GM18519 (cell line): ENCODE data around the gene VPS18.

ENCODE experiments used
- ATAC-seq: cut with Tn5 transposase; IDR thresholded peaks from one replicate; pipeline ENCODE4 v1.9.1; 2021; ENCODE audit warnings: mild to moderate bottlenecking, moderate library complexity; ENCODE audit not compliant: unreplicated experiment, low FRiP score

VPS18 gene

DNA sequence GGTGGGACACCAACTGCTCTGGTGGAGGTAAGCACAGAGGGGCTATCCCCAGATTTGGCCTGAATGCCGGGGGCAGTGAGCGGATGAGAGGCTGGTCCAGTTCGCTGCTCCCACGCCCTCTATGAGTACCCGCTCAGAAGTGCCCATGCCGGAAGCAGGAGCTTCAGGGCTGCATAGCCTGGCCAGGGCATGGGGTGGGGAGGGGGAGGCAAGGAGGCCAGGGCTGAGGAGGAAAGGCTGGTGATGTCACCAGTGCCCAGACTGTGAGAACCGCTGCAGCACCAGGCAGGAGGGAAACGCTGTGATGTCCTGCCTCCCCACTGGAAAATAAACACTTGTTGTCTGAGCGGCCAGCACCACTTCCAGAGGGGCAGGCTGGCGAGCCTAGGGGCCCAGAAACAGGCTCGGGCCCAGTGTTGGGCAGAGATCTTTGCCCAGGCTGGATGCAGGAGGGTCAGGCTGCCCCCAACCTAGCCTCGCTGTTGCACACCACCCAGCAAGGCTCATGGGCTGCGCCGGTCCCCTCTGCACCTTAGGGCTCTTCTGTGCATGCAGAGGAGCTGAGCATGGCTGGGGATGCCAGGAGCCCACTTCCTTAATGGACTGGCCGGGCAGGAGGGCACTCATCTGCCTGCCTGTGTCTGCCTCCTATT lies 24.0 kb downstream of the VPS18 start:
- no peak for ATAC-seq

DNA sequence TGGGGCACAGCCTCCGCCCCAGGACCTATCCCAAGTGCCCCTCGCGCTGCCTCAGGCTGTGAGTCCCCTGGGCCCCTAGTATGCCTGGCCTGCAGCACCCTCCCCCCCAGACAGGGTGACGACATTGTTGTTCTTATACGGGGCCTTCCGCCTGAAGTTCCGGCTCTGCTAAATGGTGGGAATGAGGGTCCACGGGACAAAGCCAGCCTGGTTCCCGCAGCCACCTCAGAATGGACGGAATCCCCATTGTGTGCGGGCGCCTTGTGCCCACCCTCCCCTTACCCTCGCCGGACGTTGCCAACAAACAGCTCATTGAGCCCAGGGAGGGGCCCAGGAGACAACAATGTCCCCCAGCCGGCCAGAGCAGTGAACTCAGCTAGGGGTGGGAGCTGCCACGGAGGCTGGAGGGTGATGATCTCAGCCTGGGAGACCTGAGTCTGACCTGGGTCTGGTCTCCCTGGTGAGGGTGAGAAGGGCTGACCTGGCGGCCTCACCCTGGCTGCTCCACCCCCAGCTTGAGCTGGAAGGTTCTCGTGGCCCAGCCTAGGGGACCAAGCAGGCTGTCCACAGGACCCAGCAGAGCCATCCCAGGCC lies 24.6 kb downstream of the VPS18 start:
- ATAC-seq = no peak

DNA sequence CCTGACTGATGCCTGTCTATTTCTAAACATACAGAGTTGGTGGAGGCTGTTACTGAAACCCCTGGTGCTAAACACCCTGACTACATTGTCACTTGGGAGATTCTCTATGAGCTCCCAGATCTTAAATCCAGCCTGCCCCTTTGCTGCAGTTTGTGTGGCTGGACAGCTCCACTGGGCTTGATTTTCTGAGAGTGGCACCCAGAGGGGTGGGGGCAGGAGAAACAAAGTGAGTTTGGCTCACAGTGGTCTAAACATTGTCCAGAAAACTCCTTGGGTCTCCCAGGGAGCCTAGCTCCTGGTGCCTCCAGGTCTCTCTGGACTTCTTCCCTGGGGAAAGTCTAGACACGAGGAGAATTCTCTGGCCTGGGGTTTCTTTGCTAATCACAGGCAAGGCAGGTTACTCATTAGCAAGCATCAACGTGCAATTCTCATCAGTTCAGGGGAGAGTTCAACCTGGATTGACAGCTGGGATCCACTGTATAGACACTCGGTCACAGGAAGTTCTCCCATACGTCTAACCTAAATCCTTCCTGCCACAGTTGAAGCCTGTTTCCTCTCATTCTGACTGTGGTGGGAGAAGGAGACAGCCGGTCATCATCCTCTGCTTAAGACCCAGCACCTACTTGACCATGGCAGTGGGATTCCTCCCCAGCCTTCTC lies 27.8 kb downstream of the VPS18 start:
- no peak for ATAC-seq

DNA sequence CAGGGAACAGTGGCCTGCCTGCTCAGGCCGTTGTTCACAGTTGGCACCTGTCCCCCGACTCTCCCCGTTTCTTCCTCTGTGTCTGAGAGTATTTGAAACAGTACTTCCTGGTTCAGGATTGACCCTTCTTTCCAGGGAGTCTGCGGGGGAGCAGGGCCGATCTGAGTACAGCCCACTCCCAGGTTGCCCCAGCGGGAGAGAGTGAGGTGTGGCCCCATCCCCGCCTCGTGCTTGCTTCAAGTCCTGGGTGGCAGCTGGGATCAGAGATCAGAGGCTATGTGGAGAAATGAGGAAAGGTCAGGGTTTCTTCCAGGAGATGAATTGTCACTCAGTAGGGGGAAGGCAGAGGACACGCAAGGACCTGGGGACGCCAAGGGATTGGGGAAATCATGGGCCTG lies 28.4 kb downstream of the VPS18 start:
- no peak for ATAC-seq

DNA sequence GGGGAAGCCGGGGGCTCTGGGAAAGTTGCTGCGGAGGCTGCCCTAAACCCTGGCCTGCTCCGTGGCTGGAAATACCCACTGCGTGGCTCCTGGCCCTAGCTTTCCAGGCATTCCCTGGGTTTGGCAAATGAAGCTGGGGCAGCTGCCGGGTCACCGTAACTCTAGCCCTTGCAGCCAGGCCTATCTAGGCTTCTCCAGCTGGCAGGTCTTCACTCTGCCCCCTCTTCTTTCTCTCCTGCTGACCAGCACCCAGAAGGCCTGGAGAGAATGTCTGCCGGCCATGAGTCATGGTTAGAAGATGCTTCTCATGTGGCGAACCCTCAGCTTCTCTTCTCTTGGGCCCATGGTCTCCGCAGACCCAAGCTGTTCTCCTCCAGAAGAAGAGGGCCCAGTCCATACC lies 29.3 kb downstream of the VPS18 start:
- no peak for ATAC-seq

DNA sequence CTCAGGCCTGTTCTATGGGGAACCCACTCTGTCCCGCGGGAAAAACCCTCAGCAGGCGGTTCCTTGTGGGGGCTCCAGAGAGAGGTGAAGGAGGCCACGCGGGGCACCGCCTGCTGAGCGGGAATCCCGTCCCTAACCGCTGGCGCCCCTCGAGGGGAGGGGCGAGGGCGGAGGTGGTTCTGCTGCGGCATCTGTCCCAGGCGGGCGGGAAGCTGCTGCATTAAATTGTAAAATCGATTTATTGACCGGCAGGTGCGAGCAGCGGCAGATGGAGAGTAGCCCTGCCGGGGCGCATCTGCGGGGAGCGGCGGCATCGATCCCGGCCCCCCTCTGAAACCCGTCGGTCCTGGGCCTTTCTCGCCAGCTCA lies 31.2 kb downstream of the VPS18 start:
- ATAC-seq = no peak

DNA sequence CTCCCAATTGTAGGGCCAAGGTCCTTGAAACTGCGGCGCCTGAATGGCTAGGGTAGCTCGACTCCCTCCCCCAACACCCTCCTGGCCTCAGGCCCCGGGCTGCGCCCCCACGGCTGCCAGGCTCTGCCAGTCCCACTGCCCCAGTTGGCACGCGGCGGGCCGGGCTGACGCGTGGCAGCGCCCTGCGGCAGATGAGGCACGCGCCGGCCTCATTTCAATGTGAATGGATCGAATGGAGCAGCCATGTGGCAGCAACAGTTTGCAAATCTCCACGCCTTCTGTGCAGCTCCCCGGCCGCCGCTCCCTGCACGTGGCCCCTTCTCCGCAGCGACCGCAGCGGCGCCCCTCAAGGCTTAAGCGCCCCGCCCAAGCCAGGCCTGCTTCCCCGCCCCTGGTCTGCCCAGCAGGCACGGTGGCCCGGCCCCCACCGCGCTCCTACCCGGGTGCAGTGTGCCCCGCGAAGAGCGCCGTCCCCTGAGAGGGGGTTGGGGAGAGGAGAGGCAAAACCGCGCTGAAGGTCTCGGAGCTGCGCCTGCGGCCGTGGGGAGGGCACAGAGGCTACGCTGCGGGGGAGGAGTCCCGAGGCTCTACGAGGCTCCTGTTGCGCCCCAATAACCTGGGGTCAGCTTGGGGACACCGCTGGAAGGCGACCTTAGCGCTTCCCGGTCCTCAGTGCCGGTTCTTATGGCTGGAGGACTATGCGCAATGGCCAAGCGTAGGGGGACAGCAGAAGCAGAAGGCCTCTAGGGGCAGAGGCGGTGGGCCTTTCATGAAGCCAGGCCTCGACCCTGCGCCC lies 31.8 kb downstream of the VPS18 start:
- ATAC-seq = no peak

DNA sequence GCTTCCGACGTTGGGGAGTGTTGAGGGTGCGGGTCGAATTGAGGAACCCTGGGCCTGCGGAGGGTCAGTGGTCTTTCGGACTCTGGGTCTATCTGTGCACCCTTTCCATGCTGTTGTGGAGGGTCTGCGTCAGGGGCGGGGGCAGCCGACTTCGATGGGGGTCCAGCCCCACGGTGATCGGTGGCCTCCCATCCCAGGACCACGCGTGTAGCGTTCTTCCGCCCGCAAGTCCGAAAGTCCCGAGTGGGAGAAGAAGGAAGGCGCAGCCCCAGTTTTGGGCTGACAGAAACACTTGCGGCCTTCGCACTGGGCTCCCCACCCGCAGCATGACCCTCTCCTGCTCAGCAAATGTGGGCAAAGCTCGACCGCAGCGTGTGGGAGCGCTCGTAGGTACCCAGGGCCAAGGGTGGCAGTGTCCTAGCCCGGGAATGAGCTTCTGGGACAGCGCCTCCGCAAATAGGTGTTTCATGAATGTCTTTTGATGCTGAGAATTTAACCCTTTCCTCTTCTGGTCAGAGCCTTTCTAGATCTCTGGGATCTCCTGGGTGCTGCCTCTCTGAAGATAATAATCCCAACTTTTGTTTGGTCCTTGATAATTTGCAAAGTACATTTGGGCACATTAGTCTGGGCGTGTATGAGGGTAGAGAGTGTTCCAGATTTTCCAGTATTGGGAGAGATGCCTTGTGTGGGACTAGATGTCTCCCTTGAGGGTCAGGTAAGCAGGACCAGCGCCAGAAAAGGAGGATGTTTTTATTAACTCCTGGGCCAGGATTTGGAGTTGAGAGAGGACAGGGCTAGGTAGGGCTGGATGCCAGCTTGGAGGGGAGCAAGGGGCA lies 32.6 kb downstream of the VPS18 start:
- no peak for ATAC-seq

DNA sequence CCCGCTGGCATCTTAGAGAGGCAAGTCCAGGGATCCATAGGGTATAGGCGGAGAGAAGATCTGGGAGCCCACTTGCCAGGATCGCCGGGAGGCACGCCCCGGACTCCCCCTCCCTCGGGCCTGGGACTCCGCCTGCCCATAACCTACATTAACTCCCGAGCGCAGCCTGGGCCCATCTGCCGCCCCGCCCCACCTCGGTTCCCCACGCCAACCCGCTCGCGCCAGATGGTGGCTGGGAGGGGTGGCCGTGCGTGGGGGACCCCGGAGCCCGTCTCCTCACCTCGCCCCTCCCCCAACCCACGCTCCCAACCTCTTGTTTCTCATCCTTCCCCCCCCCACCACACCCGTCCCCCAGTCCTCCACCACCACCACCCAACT lies 33.2 kb downstream of the VPS18 start:
- no peak for ATAC-seq

DNA sequence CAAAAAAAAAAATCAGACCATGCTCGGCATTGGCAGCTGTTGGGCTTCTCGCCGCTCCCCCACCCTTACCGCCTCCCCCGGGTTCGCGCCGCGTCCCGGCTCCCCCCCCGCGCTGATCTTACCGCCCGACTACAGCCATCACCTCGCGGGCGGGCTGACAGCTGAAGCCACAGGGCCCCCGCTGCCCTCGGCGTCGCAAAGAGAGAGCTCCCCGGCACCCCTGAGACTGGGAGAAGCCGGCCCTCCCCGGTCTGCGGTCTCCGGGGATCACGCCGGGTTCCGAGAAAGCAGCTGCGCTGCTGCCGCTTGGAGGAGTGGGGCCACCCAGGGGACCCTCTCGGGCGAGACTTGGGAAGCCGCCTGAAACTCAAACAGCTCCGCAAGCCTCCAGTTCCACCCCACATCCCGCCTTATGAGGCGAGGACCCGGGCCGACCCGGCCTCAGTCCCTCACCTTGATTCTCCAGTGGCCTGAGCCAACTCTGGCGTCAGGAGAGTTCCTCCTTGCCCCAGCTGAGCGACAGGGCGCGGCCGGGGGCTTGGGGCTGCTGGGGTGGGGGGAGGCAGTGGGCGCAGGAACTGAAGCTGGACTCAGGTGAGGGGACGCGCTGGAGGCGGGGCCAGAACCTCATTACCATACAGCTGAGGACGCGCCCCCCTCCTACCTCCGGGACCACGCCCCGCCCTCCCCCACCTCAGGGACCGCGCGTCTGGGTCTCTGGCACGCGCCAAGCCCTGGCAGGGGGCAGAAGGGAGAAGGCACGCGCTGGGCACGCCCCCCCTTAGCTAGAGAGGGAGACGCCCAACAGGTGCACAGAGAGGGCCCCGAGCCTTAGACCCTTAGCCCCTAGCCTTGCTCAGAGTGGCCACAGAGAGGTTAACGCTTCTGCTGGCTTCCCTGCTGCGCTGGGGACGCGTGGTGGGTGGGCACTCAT lies 33.9 kb downstream of the VPS18 start:
- no peak for ATAC-seq

DNA sequence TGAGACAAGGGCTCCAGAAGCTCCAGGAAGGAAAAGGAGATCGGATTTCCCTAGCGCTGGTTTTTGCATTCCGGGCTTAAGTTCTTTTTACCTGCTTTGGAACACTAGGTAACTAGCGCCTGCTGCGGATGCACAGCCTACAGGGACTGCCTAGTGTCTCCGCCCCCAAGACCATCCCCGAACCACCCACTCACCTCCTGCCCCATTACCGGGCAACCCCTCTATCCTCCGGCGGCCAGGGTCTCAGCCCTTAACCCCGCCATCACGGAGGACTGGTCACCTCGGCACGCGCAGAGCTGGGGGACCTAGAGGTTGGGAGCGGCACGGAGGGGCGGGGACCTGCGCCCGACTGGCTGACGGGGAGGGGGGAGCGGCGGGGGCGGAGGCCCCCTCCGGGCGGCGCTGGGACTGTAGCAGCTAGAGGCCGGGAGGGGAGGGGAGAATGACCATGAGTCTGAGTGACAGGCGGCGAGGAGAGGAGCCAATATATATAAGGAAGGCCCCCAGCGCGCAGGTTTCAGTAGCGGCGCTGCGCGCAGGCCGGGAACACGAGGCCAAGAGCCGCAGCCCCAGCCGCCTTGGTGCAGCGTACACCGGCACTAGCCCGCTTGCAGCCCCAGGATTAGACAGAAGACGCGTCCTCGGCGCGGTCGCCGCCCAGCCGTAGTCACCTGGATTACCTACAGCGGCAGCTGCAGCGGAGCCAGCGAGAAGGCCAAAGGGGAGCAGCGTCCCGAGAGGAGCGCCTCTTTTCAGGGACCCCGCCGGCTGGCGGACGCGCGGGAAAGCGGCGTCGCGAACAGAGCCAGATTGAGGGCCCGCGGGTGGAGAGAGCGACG lies 34.8 kb downstream of the VPS18 start, which contains the start of gene DLL4:
TSS of gene DLL4 (plus strand) at position 520 of the 839 bp plus-strand sequence. CDS start 329 bp downstream, outside the sequence.
- no peak for ATAC-seq

DNA sequence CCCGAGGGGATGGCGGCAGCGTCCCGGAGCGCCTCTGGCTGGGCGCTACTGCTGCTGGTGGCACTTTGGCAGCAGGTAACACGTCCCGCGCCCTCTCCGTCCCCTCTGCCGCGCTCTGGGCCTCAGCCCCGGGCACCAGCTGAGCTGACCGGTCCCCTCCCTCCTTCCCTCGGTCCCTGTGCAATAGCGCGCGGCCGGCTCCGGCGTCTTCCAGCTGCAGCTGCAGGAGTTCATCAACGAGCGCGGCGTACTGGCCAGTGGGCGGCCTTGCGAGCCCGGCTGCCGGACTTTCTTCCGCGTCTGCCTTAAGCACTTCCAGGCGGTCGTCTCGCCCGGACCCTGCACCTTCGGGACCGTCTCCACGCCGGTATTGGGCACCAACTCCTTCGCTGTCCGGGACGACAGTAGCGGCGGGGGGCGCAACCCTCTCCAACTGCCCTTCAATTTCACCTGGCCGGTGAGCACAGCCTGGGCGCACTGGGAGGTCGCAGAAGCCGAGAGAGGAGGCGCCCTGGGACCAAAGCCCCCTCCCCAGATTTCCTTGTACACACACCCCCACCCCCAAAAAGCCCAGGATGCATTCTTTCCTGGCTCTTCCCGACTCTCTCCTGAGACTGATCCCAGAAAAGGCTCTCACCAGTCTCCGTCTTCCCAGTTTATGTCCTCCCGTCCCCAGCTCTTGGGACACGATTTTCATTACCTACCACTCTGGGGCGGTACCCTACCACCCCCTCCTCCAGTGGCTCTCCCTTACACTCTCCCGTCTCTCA lies 35.6 kb downstream of the VPS18 start:
- no peak for ATAC-seq

DNA sequence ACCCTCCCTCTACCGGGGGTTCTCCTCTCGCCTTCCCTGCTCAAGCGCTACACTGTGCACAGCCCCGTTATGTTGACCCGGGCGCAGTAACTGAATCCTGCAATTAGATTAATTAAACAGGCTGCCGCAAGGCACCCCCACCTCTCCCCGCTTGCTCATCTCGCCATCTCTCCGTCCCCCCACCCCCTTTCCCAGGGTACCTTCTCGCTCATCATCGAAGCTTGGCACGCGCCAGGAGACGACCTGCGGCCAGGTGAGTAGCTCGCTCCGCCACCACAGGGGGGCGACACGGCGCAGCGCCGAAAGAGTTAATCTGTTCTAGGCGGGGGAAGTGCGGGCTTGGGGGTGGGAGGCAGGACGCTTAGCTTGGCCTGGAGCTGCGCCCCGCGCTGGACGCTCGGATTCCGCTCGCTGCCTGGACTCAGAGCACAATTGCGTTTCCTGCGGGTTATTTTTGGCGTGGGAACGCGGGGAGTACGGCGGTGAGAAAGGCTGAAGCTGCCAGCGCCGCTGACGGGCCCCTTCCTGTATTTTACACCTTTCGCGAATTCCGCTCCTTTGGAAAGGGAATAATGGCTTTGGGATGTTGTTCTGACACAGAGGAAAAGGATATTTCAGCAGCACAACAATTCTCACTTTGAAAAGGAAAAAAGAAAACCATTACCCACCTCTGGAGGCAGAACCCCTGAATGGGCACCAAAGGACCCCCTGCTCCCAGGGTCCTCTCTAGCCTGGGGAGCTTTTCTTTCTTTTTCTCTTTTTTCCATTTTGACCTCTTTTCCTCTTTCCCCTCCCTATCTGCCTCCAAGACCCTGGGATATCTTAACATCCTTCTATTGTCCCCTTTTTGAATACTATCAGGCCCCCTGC lies 36.4 kb downstream of the VPS18 start:
- ATAC-seq = no peak

DNA sequence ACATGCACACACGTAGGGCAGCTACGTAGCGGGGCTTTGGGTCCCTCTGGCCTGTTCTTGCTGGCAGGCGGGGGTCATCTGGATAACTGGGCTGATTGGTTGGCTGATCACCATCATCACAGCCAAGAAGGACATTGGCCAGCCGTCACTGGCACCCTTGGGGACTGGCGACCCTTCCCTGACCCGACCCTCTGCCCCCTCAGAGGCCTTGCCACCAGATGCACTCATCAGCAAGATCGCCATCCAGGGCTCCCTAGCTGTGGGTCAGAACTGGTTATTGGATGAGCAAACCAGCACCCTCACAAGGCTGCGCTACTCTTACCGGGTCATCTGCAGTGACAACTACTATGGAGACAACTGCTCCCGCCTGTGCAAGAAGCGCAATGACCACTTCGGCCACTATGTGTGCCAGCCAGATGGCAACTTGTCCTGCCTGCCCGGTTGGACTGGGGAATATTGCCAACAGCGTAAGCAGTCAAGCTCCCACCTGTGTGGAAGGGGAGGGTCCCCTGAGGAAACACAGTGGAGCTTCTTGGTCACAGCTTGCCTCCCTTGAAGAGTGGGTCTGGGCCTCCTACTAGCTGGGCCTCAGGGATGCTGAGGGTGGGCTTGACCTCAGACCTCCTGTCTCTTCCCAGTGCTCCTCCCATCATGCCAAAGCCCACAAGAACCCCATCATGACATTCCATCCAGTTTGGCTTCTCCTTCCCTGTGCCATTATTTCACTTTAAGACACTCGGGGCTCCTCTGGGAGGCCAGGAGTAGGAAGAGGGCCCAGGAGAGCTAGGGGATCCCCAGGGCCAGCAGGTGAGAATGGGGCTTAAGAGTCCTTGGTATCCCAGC lies 37.3 kb downstream of the VPS18 start:
- no peak for ATAC-seq

DNA sequence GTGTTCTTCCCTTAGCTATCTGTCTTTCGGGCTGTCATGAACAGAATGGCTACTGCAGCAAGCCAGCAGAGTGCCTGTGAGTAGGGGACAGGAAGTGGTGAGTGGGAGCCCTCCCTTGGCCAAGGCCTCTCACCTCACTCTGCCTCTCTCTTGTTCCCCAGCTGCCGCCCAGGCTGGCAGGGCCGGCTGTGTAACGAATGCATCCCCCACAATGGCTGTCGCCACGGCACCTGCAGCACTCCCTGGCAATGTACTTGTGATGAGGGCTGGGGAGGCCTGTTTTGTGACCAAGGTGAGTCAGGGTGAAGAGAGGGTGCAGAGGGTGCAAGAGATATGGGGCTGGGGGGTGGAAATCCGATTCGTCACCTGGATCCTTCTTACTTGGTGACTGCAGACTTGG lies 37.9 kb downstream of the VPS18 start:
- no peak for ATAC-seq
